H1 (cell line): ENCODE results near the gene VMO1. TPM values are rescaled to one million over a fixed set of nuclear protein-coding genes. Genes with fewer than 3 reads are reported as not detected.
A peak's percentile ranks its signal among the peaks of the same experiment; 100 is the strongest.

Source experiments
- CTCF ChIA-PET: fragments of 300-600 bp; sonication (Branson Sonifier 250); formaldehyde crosslinking; loops from one replicate; lab custom pipeline; 2021; ENCODE audit not compliant: partially characterized antibody; lab: Charles Lee
- POLR2A ChIA-PET: fragments of 300-600 bp; sonication (Branson Sonifier 250); formaldehyde crosslinking; loops from one replicate; lab custom pipeline; 2021; ENCODE audit warnings: inconsistent platforms; ENCODE audit not compliant: partially characterized antibody; lab: Charles Lee
- DNase-seq, 2 experiments: peaks; one replicate each; pipeline versions ENCODE4 v3.0.0 to v3.0.0-alpha.2; 2010 to 2022; ENCODE audit warnings: low spot score in 2 of 2, low read depth in 1 of 2, mixed read lengths in 1 of 2
- FAIRE-seq: peaks from 2 replicates; lab custom pipeline; 2011; peaks lifted over from hg19 to GRCh38; lab: Jason Lieb, UNC
- H2AFZ ChIP-seq: 2 replicates; pipeline ENCODE4 v1.8.1; 2012; ENCODE audit warnings: low read length, inconsistent platforms
- H2AK5ac ChIP-seq: 2 replicates; pipeline ENCODE4 v1.6.1; 2013; ENCODE audit warnings: low read depth, low read length
- H2BK120ac ChIP-seq: replicated peaks from 2 replicates; pipeline ENCODE3; 2013; ENCODE audit warnings: low read depth, low read length, inconsistent platforms
- H2BK12ac ChIP-seq: 2 replicates; pipeline ENCODE4 v1.6.1; 2013; ENCODE audit warnings: low read depth, low read length
- H2BK15ac ChIP-seq: 2 replicates; pipeline ENCODE4 v1.6.1; 2013; ENCODE audit warnings: low read length
- H2BK20ac ChIP-seq: 2 replicates; pipeline ENCODE4 v1.6.1; 2013; ENCODE audit warnings: low read length
- H2BK5ac ChIP-seq: 2 replicates; pipeline ENCODE4 v1.6.1; 2013; ENCODE audit warnings: low read depth, low read length
- H3K14ac ChIP-seq: 2 replicates; pipeline ENCODE4 v1.6.1; 2013; ENCODE audit warnings: inconsistent platforms; ENCODE audit not compliant: insufficient read length
- H3K18ac ChIP-seq: 2 replicates; pipeline ENCODE4 v1.6.1; 2013; ENCODE audit warnings: low read length; ENCODE audit errors: extremely low read depth
- H3K23ac ChIP-seq: 2 replicates; pipeline ENCODE4 v1.6.1; 2013; ENCODE audit warnings: inconsistent platforms; ENCODE audit not compliant: insufficient read length
- H3K23me2 ChIP-seq: 2 replicates; pipeline ENCODE4 v1.6.1; 2013; ENCODE audit warnings: low read depth, low read length
- H3K27ac ChIP-seq: 2 replicates; pipeline ENCODE4 v1.6.1; 2011; ENCODE audit warnings: low read depth, low read length, inconsistent platforms
- H3K27me3 ChIP-seq, 4 experiments: replicated peaks in 1 of 4; 1 replicate in 1 of 4; 2 replicates in 3 of 4; pipeline versions ENCODE4 v1.6.1 to v1.8.1; 2011 to 2013; ENCODE audit warnings: low read length in 3 of 4, mild to moderate bottlenecking in 3 of 4, inconsistent platforms in 2 of 4, mixed read lengths in 2 of 4, moderate library complexity in 1 of 4; ENCODE audit not compliant: control insufficient read depth in 3 of 4, insufficient read depth in 3 of 4; ENCODE audit errors: extremely low read depth in 1 of 4
- H3K36me3 ChIP-seq, 4 experiments: 2 replicates each; pipeline versions ENCODE4 v1.6.1 to v1.8.1; 2011 to 2013; ENCODE audit warnings: mild to moderate bottlenecking in 4 of 4, low read length in 3 of 4, moderate library complexity in 2 of 4, control low read depth in 1 of 4, inconsistent platforms in 1 of 4; ENCODE audit not compliant: insufficient read depth in 4 of 4, control insufficient read depth in 2 of 4
- H3K4ac ChIP-seq: replicated peaks from 2 replicates; pipeline ENCODE3; 2013; ENCODE audit warnings: low read length, low read depth, mixed read lengths, inconsistent platforms; ENCODE audit not compliant: insufficient read length
- H3K4me1 ChIP-seq, 4 experiments: replicated peaks in 1 of 4; 1 replicate in 1 of 4; 2 replicates in 3 of 4; pipeline versions ENCODE4 v1.6.1 to v1.8.1; 2011 to 2013; ENCODE audit warnings: low read length in 3 of 4, inconsistent platforms in 2 of 4, mixed read lengths in 1 of 4; ENCODE audit not compliant: insufficient read depth in 4 of 4, control insufficient read depth in 3 of 4
- H3K4me2 ChIP-seq, 2 experiments: 2 replicates each; pipeline versions ENCODE4 v1.6.1 to v1.8.1; 2011 to 2013; ENCODE audit warnings: low read depth in 2 of 2, low read length in 2 of 2, control low read depth in 1 of 2, inconsistent platforms in 1 of 2, mild to moderate bottlenecking in 1 of 2; ENCODE audit not compliant: insufficient read depth in 1 of 2
- H3K4me3 ChIP-seq, 4 experiments: fragments of 200-600, 300-600 bp in 1 of 4; sonication (generic), shearing (Covaris generic), sonication (Bioruptor Twin) in 1 of 4; 2 replicates each; pipeline versions ENCODE4 v1.5.1 to v1.8.1; 2011 to 2016; ENCODE audit warnings: low read length in 4 of 4, low read depth in 3 of 4, control low read depth in 2 of 4, inconsistent platforms in 2 of 4, mild to moderate bottlenecking in 2 of 4, mixed read lengths in 1 of 4, moderate library complexity in 1 of 4; ENCODE audit not compliant: insufficient read depth in 2 of 4; ENCODE audit errors: extremely low read depth in 1 of 4
- H3K56ac ChIP-seq: replicated peaks from 2 replicates; pipeline ENCODE3; 2013; ENCODE audit warnings: low read depth, mild to moderate bottlenecking, mixed read lengths, low read length, inconsistent platforms; ENCODE audit not compliant: insufficient read length
- H3K79me1 ChIP-seq: 2 replicates; pipeline ENCODE4 v1.6.1; 2013; ENCODE audit warnings: low read depth, low read length, control low read depth
- H3K79me2 ChIP-seq, 2 experiments: 2 replicates each; pipeline versions ENCODE4 v1.6.1 to v1.8.1; 2012 to 2013; ENCODE audit warnings: low read length in 2 of 2, mild to moderate bottlenecking in 2 of 2, inconsistent platforms in 1 of 2; ENCODE audit not compliant: insufficient read depth in 2 of 2, control insufficient read depth in 1 of 2
- H3K9ac ChIP-seq, 4 experiments: replicated peaks in 1 of 4; 1 replicate in 1 of 4; 2 replicates in 3 of 4; pipeline versions ENCODE4 v1.6.1 to v1.8.1; 2011 to 2013; ENCODE audit warnings: low read depth in 3 of 4, low read length in 3 of 4, control low read depth in 2 of 4, mild to moderate bottlenecking in 2 of 4, moderate library complexity in 2 of 4, inconsistent platforms in 1 of 4; ENCODE audit errors: extremely low read depth in 1 of 4
- H3K9me3 ChIP-seq, 2 experiments: 2 replicates each; pipeline versions ENCODE4 v1.6.1 to v1.8.1; 2012 to 2013; ENCODE audit warnings: mild to moderate bottlenecking in 2 of 2, moderate library complexity in 2 of 2, control low read depth in 1 of 2, inconsistent platforms in 1 of 2, low read depth in 1 of 2, low read length in 1 of 2, mixed read lengths in 1 of 2; ENCODE audit not compliant: insufficient read depth in 2 of 2
- H4K20me1 ChIP-seq, 2 experiments: replicated peaks in 1 of 2; 2 replicates each; pipeline versions ENCODE3 to v1.8.1; 2011 to 2013; ENCODE audit warnings: inconsistent platforms in 2 of 2, low read length in 2 of 2, mild to moderate bottlenecking in 1 of 2; ENCODE audit not compliant: insufficient read depth in 2 of 2, control insufficient read depth in 1 of 2
- H4K5ac ChIP-seq: 2 replicates; pipeline ENCODE4 v1.6.1; 2013; ENCODE audit warnings: low read length, low read depth, mixed read lengths, inconsistent platforms; ENCODE audit not compliant: insufficient read length
- H4K8ac ChIP-seq: 2 replicates; pipeline ENCODE4 v1.8.0; 2013; ENCODE audit warnings: mild to moderate bottlenecking, moderate library complexity, low read length, inconsistent platforms; ENCODE audit not compliant: insufficient read depth; ENCODE audit errors: extremely low read depth
- H4K91ac ChIP-seq: replicated peaks from 2 replicates; pipeline ENCODE3; 2013; ENCODE audit warnings: low read length, mixed read lengths, inconsistent platforms; ENCODE audit not compliant: insufficient read length
- ASH2L ChIP-seq: fragments of 200-600, 300-600 bp; sonication (generic); IDR thresholded peaks from one replicate; pipeline ENCODE4 v1.7.1; 2017; ENCODE audit warnings: low read length
- ATF3 ChIP-seq: IDR thresholded peaks from 2 replicates; pipeline ENCODE4 v1.6.1; 2011; ENCODE audit warnings: low read depth, mild to moderate bottlenecking, low read length; ENCODE audit not compliant: insufficient read depth
- CBX8 ChIP-seq: fragments of 300-800, 300-1000 bp; sonication (generic); IDR thresholded peaks from 2 replicates; pipeline ENCODE4 v1.7.1; 2016; ENCODE audit warnings: low read depth, low read length, borderline replicate concordance
- CHD2 ChIP-seq: IDR thresholded peaks from 2 replicates; pipeline ENCODE4 v1.6.1; 2012; ENCODE audit warnings: low read length, improper control_type of control experiment
- EGR1 ChIP-seq: IDR thresholded peaks from 2 replicates; pipeline ENCODE4 v1.6.1; 2011; ENCODE audit warnings: low read depth, low read length, borderline replicate concordance
- PHF8 ChIP-seq: fragments of 200-600 bp; sonication (generic); conservative IDR thresholded peaks from 2 replicates; pipeline ENCODE4 v1.7.1; 2012; ENCODE audit warnings: low read depth, mild to moderate bottlenecking, inconsistent platforms, low read length, moderate library complexity
- WGBS, 2 experiments: shearing (Covaris generic) in 1 of 2; methylation state at CpG; one replicate each; pipeline versions ENCODE4 v1.1.6 to v1.1.7; 2013 to 2015; ENCODE audit warnings: low lambda C conversion rate in 2 of 2, mixed read lengths in 2 of 2, inconsistent platforms in 1 of 2, low coverage in 1 of 2, missing lambda C conversion rate in 1 of 2; ENCODE audit not compliant: insufficient replicate concordance in 2 of 2, insufficient coverage in 1 of 2, insufficient read length in 1 of 2; ENCODE audit errors: extremely low coverage in 1 of 2, missing lambda C conversion rate in 1 of 2; 5-methylcytosine and 5-hydroxymethylcytosine counted together
- polyA plus RNA-seq, 7 experiments: library from polyadenylated mRNA; depleted of rRNA in 3 of 7; stranded (reverse) in 5 of 7; unstranded in 2 of 7; fragments of >200 nt in 5 of 7; fragments of 200-250 nt in 2 of 7; gene quantifications; 1 replicate in 5 of 7; 2 replicates in 1 of 7; 4 replicates in 1 of 7; pipeline versions ENCODE4 v1.2.1 to v1.2.3, GENCODE V29; 2011 to 2013; ENCODE audit warnings: missing spikeins in 2 of 7, mixed read lengths in 2 of 7
- total RNA-seq: library from RNA; stranded (reverse); fragmentation: NEBNext Ultra II Directional; extraction: Animal tissue kit (Norgen Biotek cat#: 25700); gene quantifications from 2 replicates; pipeline ENCODE4 v1.2.1, GENCODE V29; 2021

Gene VMO1
- total and polyA plus RNA-seq, 2 of the 8 experiments (the other 6 are each of a cell fraction or from before 2014, with no cell fraction given): 0.30 TPM; not detected in 1

- H3K27me3 ChIP-seq: peaks cover 20 to 45% (median 34%) of the 10 kb centered on the region in 4 experiments
- H2AFZ ChIP-seq: no peak overlapping the region
- peaks cover 16% of the 10 kb centered on the region; the same call in 1 of the 2 replicates for H3K23me2 ChIP-seq
- H4K8ac ChIP-seq: no peak overlapping the region
- ChIA-PET POLR2A (interaction anchor here (1.0 to 1.5 kb wide), 2 partner anchors 9 to 37 kb away, joined by 3 read pairs; no protein-coding TSS in a partner anchor), CTCF (interaction anchor here (0.6 to 3.1 kb wide), 7 partner anchors 11 to 218 kb away, joined by 3 to 14 read pairs (median 3); partner anchors contain the start of gene MED11)
- no peaks in the 10 kb centered on the region for H3K79me1 ChIP-seq
- no peak overlapping the region for H3K14ac ChIP-seq
- no peak overlapping the region for H2BK120ac ChIP-seq
- H3K4me3 ChIP-seq: no peak overlapping the region
- H3K36me3 ChIP-seq: no peaks in the 10 kb centered on the region; a peak in 1 of 8 replicates
- H3K23ac ChIP-seq: no peak overlapping the region
- H3K9me3 ChIP-seq: no peaks in the 10 kb centered on the region; a peak in 1 of 4 replicates
- TF ChIP-seq CBX8 (no peak), EGR1 (no peak), ASH2L (no peak), CHD2 (no peak), ATF3 (no peak), PHF8 (no peak)
- TF ChIP-seq, all 59 proteins: peak for 0
- H2BK20ac ChIP-seq: no peak overlapping the region
- no peak overlapping the region for H3K9ac ChIP-seq
- no peak overlapping the region for H3K27ac ChIP-seq
- no peaks in the 10 kb centered on the region for H4K20me1 ChIP-seq
- no peak overlapping the region for H2BK12ac ChIP-seq
- H2BK5ac ChIP-seq: no peak overlapping the region
- no peak for DNase-seq
- H3K79me2 ChIP-seq: no peaks in the 10 kb centered on the region
- WGBS, 2 experiments: 90% methylated on average over 9 of the region's 9 CpGs; no CpG with 5 or more reads in 1 of the 2 experiments
- H3K4ac ChIP-seq: no peak overlapping the region
- FAIRE-seq: no peak
- H3K18ac ChIP-seq: no peak overlapping the region
- no peak overlapping the region for H3K56ac ChIP-seq
- no peak overlapping the region for H3K4me2 ChIP-seq
- no peak overlapping the region for H2BK15ac ChIP-seq
- H4K5ac ChIP-seq: no peak overlapping the region
- 0 out of 2 replicates have a peak overlapping the region, but pooled peaks have one; percentile 24 for H2AK5ac ChIP-seq
- peaks cover 0 to 4% (median 3%) of the 10 kb centered on the region in 4 experiments; a peak in 5 of 7 replicates for H3K4me1 ChIP-seq
- no peak overlapping the region for H4K91ac ChIP-seq
Observed at GRCh38 chr17:4743898-4744297, 42.3 kb downstream of the VMO1 start.
